ENCODE results near the gene ZNF185. TPM values are rescaled to one million over a fixed set of nuclear protein-coding genes. Genes with fewer than 3 reads are reported as not detected.

Gene ZNF185
- total and polyA plus RNA-seq, 2 of the 8 experiments (the other 6 are each of a cell fraction or from before 2014, with no cell fraction given): 15.6 to 20.1 TPM

DNA sequence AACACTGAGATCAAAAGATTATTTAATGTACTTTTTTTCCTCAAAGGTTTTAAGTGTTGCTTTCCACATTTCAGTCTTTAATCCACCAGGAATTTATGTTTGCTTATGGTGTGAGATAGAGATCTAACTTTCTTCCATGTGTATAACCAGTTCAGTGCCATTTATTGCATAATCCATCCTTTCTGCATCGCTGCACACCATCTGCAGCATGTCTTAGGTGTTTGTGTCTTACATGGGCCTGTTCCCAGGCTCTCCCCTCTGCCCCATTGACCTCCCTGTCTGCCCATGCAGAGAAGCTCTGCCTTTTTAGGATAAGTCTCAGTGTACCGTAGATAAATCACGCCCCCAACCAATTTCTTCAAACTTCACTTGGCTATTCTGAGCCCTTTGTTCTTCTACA lies 36.8 kb upstream of the ZNF185 start:
- Histone ChIP-seq H2BK15ac (ENCODE audit: low read length) (no peak overlapping the region), H2AK5ac (ENCODE audit: low read depth, low read length) (no peak overlapping the region), H2BK20ac (ENCODE audit: low read length) (no peak overlapping the region), H3K23me2 (ENCODE audit: low read depth, low read length) (no peaks in the 10 kb centered on the region), H3K4ac (replicated peaks; ENCODE audit: insufficient read length, low read depth, low read length) (no peak overlapping the region), H3K56ac (replicated peaks; ENCODE audit: insufficient read length, low read depth, low read length) (no peak overlapping the region), H3K9me3 (ENCODE audit: insufficient read depth in 2 of 2, low read depth in 1 of 2, low read length in 1 of 2) (no peaks in the 10 kb centered on the region), H4K5ac (ENCODE audit: insufficient read length, low read depth, low read length) (no peak overlapping the region), H2BK12ac (ENCODE audit: low read depth, low read length) (no peak overlapping the region), H3K27ac (ENCODE audit: low read depth, low read length) (no peak overlapping the region), H4K20me1 (replicated peaks in 1 of 2; ENCODE audit: control insufficient read depth in 1 of 2, insufficient read depth in 2 of 2, low read length in 2 of 2) (no peaks in the 10 kb centered on the region), H3K9ac (replicated peaks in 1 of 4; ENCODE audit: extremely low read depth in 1 of 4, low read depth in 3 of 4, low read length in 3 of 4) (no peak overlapping the region), H3K14ac (ENCODE audit: insufficient read length) (no peak overlapping the region), H3K79me2 (ENCODE audit: control insufficient read depth in 1 of 2, insufficient read depth in 2 of 2, low read length in 2 of 2) (no peaks in the 10 kb centered on the region), H4K91ac (replicated peaks; ENCODE audit: insufficient read length, low read length) (no peak overlapping the region), H2BK120ac (replicated peaks; ENCODE audit: low read depth, low read length) (no peak overlapping the region), H3K36me3 (ENCODE audit: control insufficient read depth in 2 of 4, insufficient read depth in 4 of 4, low read length in 3 of 4) (peaks cover 2 to 27% (median 15%) of the 10 kb centered on the region in 4 experiments; a peak in 6 of 8 replicates), H3K4me2 (ENCODE audit: insufficient read depth in 1 of 2, low read depth in 2 of 2, low read length in 2 of 2) (no peak overlapping the region), H3K27me3 (replicated peaks in 1 of 4; ENCODE audit: control insufficient read depth in 3 of 4, extremely low read depth in 1 of 4, insufficient read depth in 3 of 4, low read length in 3 of 4) (no peaks in the 10 kb centered on the region), H4K8ac (ENCODE audit: extremely low read depth, insufficient read depth, low read length) (no peak overlapping the region), H3K18ac (ENCODE audit: extremely low read depth, low read length) (no peak overlapping the region), H3K4me3 (ENCODE audit: extremely low read depth in 1 of 4, insufficient read depth in 2 of 4, low read depth in 3 of 4, low read length in 4 of 4) (no peak overlapping the region), H2BK5ac (ENCODE audit: low read depth, low read length) (no peak overlapping the region), H3K79me1 (ENCODE audit: low read depth, low read length) (no peaks in the 10 kb centered on the region), H3K4me1 (replicated peaks in 1 of 4; ENCODE audit: control insufficient read depth in 3 of 4, insufficient read depth in 4 of 4, low read length in 3 of 4) (no peaks in the 10 kb centered on the region), H3K23ac (ENCODE audit: insufficient read length) (no peak overlapping the region), H2AFZ (ENCODE audit: low read length) (no peak overlapping the region)
- WGBS, 2 experiments (ENCODE audit: extremely low coverage in 1 of 2, insufficient coverage in 1 of 2, insufficient read length in 1 of 2, insufficient replicate concordance in 2 of 2, low coverage in 1 of 2, low lambda C conversion rate in 2 of 2, missing lambda C conversion rate in 1 of 2): 100% methylated on average over 3 of the region's 3 CpGs; no CpG with 5 or more reads in 1 of the 2 experiments
- DNase-seq (ENCODE audit: low read depth in 1 of 2, low spot score in 2 of 2) (no peak), FAIRE-seq (no peak)
- no peak for TF ChIP-seq KDM5A (IDR thresholded peaks at IDR 0.05; ENCODE audit: low read length)
- TF ChIP-seq NRF1 (IDR thresholded peaks at IDR 0.05; ENCODE audit: low read depth, low read length): no peak
- ChIA-PET CTCF (ENCODE audit: partially characterized antibody) (no interaction called here), POLR2A (ENCODE audit: partially characterized antibody) (no interaction called here)

Measured in H1 (cell line).